SU-DHL-6 (cell line): ENCODE results near the gene MARK2.

Experiments used
- H2AFZ ChIP-seq: fragments of 200-600 bp; sonication (generic); 2 replicates; pipeline ENCODE4 v1.6.1; 2014; ENCODE audit warnings: low read depth, mild to moderate bottlenecking, moderate library complexity, mixed read lengths, antibody characterized with exemption, low read length; ENCODE audit not compliant: severe bottlenecking
- H3F3A ChIP-seq: fragments of 200-600 bp; shearing (Covaris generic); 2 replicates; pipeline ENCODE4 v1.6.0; 2016; ENCODE audit warnings: antibody characterized with exemption, mild to moderate bottlenecking; ENCODE audit not compliant: insufficient read depth
- H3K27ac ChIP-seq: fragments of 200-600 bp; sonication (generic); 2 replicates; pipeline ENCODE4 v1.5.1; 2016; ENCODE audit warnings: low read depth, mild to moderate bottlenecking, low read length, moderate library complexity, mixed read lengths
- H3K27me3 ChIP-seq: fragments of 200-600 bp; sonication (generic), shearing (Covaris generic); 2 replicates; pipeline ENCODE4 v1.6.0; 2014; ENCODE audit warnings: mild to moderate bottlenecking, low read length
- H3K36me3 ChIP-seq: fragments of 200-600 bp; sonication (generic); 2 replicates; pipeline ENCODE4 v1.6.1; 2014; ENCODE audit warnings: mild to moderate bottlenecking, low read length, mixed read lengths
- H3K4me2 ChIP-seq: fragments of 300-600, 200-600 bp; shearing (Covaris generic), sonication (generic); 2 replicates; pipeline ENCODE4 v1.6.0; 2014; ENCODE audit warnings: low read length, low read depth, mild to moderate bottlenecking; ENCODE audit not compliant: poor library complexity, severe bottlenecking
- H3K4me3 ChIP-seq: fragments of 200-600 bp; sonication (generic); 2 replicates; pipeline ENCODE4 v1.5.1; 2014; ENCODE audit warnings: antibody characterized with exemption, low read length, mild to moderate bottlenecking, mixed read lengths; ENCODE audit not compliant: insufficient read depth, poor library complexity, severe bottlenecking
- H3K79me2 ChIP-seq: fragments of 200-600 bp; sonication (generic); 2 replicates; pipeline ENCODE4 v1.6.1; 2014; ENCODE audit warnings: mild to moderate bottlenecking, low read length, moderate library complexity; ENCODE audit not compliant: insufficient read depth
- H3K9ac ChIP-seq: fragments of 200-600 bp; sonication (generic); 2 replicates; pipeline ENCODE4 v1.7.0; 2014; ENCODE audit warnings: mild to moderate bottlenecking, low read length
- H3K9me2 ChIP-seq: fragments of 200-600 bp; sonication (generic); replicated peaks from 2 replicates; pipeline ENCODE4 v1.6.1; 2014; ENCODE audit warnings: low read length; ENCODE audit not compliant: insufficient read depth
- H3K9me3 ChIP-seq: fragments of 200-600 bp; sonication (generic); 2 replicates; pipeline ENCODE4 v1.6.1; 2014; ENCODE audit warnings: low read length, mixed read lengths; ENCODE audit not compliant: insufficient read depth
- H4K20me1 ChIP-seq: fragments of 200-600 bp; sonication (generic); 2 replicates; pipeline ENCODE4 v1.6.1; 2014; ENCODE audit warnings: low read depth, mild to moderate bottlenecking, antibody characterized with exemption, low read length, moderate library complexity, mixed read lengths
- EZH2phosphoT487 ChIP-seq: fragments of 200-600 bp; sonication (generic), shearing (Covaris generic); conservative IDR thresholded peaks from 2 replicates; pipeline ENCODE4 v1.6.1; 2018; ENCODE audit warnings: mild to moderate bottlenecking, antibody characterized with exemption, low read length, moderate library complexity, mixed read lengths
- TF ChIP-seq, protein P1 (sequence below): fragments of 200-600 bp; sonication (generic); IDR thresholded peaks from one replicate; pipeline ENCODE4 v1.5.1; 2017; ENCODE audit warnings: antibody characterized with exemption, mild to moderate bottlenecking, low read length, moderate library complexity; ENCODE audit not compliant: insufficient read depth, poor library complexity, severe bottlenecking

The MARK2 gene

DNA sequence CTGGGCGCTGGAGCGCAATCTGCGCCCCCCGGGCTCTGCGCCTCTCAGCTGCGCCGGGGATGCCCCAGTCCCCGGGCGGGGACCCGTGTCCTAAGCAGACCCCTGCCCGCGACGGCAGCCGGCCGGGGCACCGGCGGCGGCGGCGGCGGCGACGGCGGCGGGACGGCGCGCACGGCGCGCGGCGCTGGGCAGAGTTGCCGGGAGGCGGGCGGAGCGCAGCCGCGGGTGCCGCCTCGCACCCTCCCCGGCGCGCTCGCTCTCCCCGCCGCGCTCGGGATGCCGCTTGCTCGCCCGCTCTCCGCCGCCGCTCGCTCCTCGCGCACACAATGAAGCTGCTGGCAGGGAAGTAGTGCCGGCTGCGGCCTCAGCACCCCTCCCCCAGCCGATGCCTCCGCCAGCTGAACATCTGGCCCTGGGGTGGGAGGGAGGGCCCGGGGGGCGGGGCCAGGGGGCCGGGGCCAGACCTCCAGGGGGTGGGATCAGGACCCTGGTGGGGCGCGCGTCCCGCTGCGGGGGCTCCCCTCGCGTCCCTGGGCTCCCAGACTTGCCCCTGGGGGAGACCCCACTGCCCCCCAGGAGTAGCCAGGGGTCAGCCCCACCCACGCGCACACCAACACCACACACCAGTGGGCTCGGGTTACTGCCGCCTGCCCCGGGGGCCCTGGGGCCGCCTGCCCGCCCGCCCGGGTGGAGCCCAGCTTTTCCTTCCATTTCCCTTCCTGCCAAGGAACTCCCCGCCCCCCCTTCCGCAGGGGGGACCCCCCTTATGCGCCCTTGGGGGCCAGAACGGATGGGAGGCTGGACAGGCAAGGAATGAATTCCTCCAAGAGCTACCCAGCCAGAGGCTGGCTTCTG lies 78.2 kb downstream of the MARK2 start, which contains the start of gene RCOR2:
TSS of gene RCOR2 (minus strand) at position 328 of the 855 bp plus-strand sequence. CDS start 708 bp downstream, outside the sequence.
- H3K36me3 ChIP-seq = no peaks in the 10 kb centered on the region
- H2AFZ ChIP-seq = no peak within 1 kb of the TSS
- H3K27me3 ChIP-seq = no peaks in the 10 kb centered on the region
- peak within 1 kb of the TSS; percentile 54 for H3K9ac ChIP-seq
- H3F3A ChIP-seq = peaks cover 4% of the 10 kb centered on the region; the same call in 1 of the 2 replicates
- H4K20me1 ChIP-seq = no peaks in the 10 kb centered on the region
- TF ChIP-seq, protein P1, sequence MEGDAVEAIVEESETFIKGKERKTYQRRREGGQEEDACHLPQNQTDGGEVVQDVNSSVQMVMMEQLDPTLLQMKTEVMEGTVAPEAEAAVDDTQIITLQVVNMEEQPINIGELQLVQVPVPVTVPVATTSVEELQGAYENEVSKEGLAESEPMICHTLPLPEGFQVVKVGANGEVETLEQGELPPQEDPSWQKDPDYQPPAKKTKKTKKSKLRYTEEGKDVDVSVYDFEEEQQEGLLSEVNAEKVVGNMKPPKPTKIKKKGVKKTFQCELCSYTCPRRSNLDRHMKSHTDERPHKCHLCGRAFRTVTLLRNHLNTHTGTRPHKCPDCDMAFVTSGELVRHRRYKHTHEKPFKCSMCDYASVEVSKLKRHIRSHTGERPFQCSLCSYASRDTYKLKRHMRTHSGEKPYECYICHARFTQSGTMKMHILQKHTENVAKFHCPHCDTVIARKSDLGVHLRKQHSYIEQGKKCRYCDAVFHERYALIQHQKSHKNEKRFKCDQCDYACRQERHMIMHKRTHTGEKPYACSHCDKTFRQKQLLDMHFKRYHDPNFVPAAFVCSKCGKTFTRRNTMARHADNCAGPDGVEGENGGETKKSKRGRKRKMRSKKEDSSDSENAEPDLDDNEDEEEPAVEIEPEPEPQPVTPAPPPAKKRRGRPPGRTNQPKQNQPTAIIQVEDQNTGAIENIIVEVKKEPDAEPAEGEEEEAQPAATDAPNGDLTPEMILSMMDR = no peak
- TF ChIP-seq EZH2phosphoT487 = no peak
- no peak within 1 kb of the TSS for H3K27ac ChIP-seq
- no peaks in the 10 kb centered on the region for H3K9me3 ChIP-seq
- no peaks in the 10 kb centered on the region for H3K9me2 ChIP-seq
- H3K4me3 ChIP-seq = peak within 1 kb of the TSS; percentile 47
- H3K4me2 ChIP-seq = peak within 1 kb of the TSS; percentile 94
- no peaks in the 10 kb centered on the region for H3K79me2 ChIP-seq

DNA sequence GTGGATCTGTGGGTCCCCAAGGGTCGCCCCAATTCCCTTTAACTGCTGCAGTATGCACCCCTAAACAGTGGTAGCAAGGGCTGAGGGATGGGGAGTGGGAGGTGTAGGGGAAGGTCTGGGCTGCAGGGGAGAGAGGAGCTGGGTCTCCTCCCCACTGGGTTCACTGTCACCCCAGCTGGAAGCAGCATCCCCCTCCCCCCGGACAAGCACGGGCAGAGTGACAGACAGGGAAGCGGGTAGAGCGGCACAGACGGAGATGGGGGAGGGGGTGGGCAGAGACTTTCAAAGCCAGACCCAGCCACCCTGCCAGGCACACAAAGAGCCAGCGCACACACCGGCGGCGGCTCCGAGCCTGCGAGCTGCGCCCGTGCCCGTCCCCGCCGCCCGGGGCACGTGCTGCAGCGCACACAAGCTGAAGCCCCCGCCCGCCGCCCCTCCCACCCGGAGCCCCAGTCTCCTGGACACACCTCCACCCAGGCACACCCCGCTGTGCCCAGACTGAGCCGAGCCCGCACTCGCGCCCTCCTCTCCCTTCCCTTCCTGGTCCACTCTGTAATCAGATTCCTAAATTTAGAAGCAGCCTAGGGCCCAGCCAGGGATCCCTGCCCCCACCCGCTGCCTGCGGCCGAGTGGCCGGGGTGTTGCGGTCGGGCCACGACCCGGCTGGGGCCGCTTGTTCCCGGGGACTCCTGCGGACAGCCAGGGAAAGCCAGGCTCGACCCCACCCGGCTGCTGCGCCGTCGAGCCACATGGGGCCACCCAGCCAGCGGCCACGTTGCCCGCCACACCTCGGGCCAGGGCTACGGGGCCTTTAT lies 79.0 kb downstream of the MARK2 start:
- Histone ChIP-seq H3K4me2 (peak overlapping the region; percentile 94), H3F3A (no peaks in the 10 kb centered on the region), H3K27me3 (no peaks in the 10 kb centered on the region), H3K79me2 (no peaks in the 10 kb centered on the region), H3K36me3 (no peaks in the 10 kb centered on the region), H4K20me1 (no peaks in the 10 kb centered on the region), H3K9ac (peak overlapping the region; percentile 54), H2AFZ (no peak overlapping the region), H3K4me3 (peak overlapping the region; percentile 47), H3K27ac (no peak overlapping the region), H3K9me3 (no peaks in the 10 kb centered on the region), H3K9me2 (no peaks in the 10 kb centered on the region)
- no peak for TF ChIP-seq EZH2phosphoT487
- TF ChIP-seq, protein P1 = no peak

DNA sequence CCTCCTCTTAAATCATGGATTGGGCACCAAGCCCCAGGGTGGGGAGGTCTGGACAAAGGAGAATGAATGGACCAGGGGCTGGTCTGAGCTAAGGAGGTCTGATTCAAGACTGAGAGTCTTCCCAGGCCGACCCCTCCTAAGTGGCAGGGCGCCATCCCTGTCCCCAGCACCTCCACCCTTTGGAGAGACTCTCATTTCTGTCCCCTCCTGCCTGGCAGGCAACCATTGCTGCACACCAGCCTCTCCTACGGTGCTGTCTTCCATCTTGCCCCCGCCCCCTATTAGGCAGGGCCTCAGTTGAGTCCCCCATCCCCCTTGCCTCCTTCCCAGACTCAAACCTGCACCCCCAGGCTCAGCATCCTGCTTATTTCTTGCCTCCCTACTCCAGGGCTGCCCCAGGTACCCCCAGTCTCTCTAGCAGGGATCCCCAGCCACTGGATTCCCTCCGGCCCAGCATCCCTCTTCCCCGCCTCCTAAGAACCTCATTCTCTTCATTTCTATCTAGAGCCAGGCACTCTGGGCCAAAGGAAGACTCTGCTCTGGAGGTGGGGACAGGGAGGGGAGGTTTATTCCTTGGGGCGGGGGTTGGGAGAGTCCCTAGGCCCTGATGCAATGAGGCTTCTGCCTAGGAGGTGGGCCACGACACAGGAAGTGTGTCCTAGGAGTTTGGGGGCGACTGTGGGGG lies 79.7 kb downstream of the MARK2 start:
- H2AFZ ChIP-seq = no peak overlapping the region
- H3K9me3 ChIP-seq = no peaks in the 10 kb centered on the region
- H3K36me3 ChIP-seq = no peaks in the 10 kb centered on the region
- H4K20me1 ChIP-seq = no peaks in the 10 kb centered on the region
- H3K4me3 ChIP-seq = no peak overlapping the region
- no peak overlapping the region for H3K27ac ChIP-seq
- no peaks in the 10 kb centered on the region for H3F3A ChIP-seq
- H3K4me2 ChIP-seq = peak overlapping the region; percentile 4
- H3K27me3 ChIP-seq = no peaks in the 10 kb centered on the region
- no peaks in the 10 kb centered on the region for H3K79me2 ChIP-seq
- no peaks in the 10 kb centered on the region for H3K9me2 ChIP-seq
- H3K9ac ChIP-seq = no peak overlapping the region
- TF ChIP-seq EZH2phosphoT487 = no peak
- TF ChIP-seq, protein P1 = no peak
